Astrocyte of the spinal cord (primary cell): ENCODE measurements around the gene WDR17.

ENCODE experiments used
- DNase-seq: peaks from one replicate; pipeline ENCODE4 v3.0.0; 2011; ENCODE audit warnings: low read depth, low spot score
- H3K4me3 ChIP-seq: 2 replicates; pipeline ENCODE4 v1.5.1; 2011; ENCODE audit warnings: low read depth, mild to moderate bottlenecking, low read length, moderate library complexity
- in situ Hi-C: cut with HindIII; loops from 2 replicates; pipeline ENCODE4 v1.10.0; 2017; ENCODE audit warnings: low sequenced_read_pairs
- TF ChIP-seq, protein P1 (sequence below): IDR thresholded peaks from 2 replicates; pipeline ENCODE4 v1.5.1; 2012; ENCODE audit warnings: low read depth, mild to moderate bottlenecking, low read length, inconsistent platforms

WDR17 gene

DNA sequence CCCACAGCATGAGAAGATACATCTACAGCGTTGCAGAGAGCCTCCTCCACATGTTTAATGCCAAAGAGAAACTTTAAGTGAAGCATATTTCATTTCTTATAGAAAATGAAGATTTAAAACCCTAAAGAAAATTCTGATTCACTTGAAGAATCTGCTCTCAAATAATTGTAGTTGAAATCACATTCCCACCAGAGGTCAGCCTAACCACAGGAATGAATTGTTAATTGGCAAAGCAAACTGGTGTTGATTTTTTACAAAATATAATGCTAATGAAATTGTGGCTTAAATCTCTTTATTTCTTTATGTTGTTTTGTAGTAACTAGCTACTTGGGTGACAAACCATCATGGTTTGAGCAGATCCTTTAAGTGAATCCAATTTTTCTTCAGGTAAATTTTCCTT lies 31.1 kb upstream of the WDR17 start:
- in situ Hi-C loops, result no loop called here
- H3K4me3 ChIP-seq, result no peak overlapping the region
- DNase-seq, result peak; percentile 57
- TF ChIP-seq, protein P1, sequence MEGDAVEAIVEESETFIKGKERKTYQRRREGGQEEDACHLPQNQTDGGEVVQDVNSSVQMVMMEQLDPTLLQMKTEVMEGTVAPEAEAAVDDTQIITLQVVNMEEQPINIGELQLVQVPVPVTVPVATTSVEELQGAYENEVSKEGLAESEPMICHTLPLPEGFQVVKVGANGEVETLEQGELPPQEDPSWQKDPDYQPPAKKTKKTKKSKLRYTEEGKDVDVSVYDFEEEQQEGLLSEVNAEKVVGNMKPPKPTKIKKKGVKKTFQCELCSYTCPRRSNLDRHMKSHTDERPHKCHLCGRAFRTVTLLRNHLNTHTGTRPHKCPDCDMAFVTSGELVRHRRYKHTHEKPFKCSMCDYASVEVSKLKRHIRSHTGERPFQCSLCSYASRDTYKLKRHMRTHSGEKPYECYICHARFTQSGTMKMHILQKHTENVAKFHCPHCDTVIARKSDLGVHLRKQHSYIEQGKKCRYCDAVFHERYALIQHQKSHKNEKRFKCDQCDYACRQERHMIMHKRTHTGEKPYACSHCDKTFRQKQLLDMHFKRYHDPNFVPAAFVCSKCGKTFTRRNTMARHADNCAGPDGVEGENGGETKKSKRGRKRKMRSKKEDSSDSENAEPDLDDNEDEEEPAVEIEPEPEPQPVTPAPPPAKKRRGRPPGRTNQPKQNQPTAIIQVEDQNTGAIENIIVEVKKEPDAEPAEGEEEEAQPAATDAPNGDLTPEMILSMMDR, result no peak

DNA sequence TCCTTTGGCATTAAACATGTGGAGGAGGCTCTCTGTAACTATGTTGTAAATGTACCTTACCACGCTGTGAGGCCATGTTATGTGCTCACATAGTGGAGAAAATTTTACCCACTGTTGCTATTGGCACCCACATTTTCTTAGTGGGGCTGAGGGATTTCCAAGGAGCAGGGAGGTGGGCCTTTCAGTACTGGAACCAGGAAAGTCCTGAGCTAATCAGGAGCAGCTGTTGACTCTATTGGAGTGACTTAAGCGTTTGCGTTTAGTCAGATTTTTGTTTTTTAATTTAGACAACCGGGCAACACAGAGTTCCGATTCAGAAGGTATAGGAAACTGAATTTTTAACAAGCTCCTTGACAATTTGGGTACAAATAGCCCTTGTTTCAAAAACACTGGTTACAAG lies 30.7 kb upstream of the WDR17 start:
- DNase-seq, result no peak
- in situ Hi-C loops, result no loop called here
- no peak overlapping the region for H3K4me3 ChIP-seq
- TF ChIP-seq, protein P1, result no peak

DNA sequence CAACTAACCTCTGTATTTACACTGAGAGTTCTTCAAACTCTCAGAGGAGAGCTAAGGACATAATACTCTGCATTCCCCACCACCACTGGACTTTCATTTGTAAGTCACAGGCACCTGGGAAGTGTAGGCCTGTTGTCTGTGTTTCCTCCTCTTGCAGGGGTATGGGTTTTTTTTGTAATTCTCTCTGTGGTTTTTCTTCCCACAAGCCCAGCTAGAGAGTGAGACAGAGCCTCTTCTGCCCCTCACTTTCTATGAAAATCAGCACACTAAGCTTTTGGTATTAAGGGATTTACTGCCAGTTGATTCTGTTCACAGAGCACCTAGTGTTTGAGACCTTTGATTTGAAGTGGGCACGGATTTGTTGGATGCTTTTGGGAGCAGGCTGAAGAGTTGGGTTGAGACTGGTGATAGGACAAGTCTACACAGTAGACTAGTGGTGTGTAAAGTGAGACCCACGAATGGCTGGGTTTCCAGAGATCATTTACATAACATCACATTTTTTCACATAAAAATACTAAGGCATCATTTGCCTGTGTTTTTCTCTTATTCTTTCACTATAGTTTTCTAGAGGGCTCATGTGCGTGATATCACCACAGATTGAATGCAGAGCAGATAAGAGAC lies 28.9 kb upstream of the WDR17 start:
- no peak overlapping the region for H3K4me3 ChIP-seq
- in situ Hi-C loops, result no loop called here
- TF ChIP-seq, protein P1, result no peak
- no peak for DNase-seq

DNA sequence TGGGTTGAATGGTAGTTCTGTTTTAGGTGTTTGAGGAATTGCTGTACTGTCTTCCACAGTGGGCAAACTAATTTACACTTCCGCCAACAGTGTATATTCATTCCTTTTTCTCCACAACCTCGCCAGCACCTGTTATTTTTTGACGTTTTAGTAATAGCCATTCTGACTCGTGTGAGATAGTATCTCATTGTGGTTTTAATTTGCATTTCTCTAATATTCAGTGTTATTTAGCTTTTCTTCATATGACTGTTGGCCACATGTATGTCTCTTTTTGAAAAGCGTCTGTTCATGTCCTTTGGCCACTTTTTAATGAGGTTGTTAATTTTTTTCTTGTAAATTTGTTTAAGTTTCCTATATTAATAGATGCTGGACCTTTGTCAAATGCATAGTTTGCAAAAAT lies 26.9 kb upstream of the WDR17 start:
- TF ChIP-seq, protein P1, result no peak
- in situ Hi-C loops, result no loop called here
- no peak for DNase-seq
- H3K4me3 ChIP-seq, result no peak overlapping the region

DNA sequence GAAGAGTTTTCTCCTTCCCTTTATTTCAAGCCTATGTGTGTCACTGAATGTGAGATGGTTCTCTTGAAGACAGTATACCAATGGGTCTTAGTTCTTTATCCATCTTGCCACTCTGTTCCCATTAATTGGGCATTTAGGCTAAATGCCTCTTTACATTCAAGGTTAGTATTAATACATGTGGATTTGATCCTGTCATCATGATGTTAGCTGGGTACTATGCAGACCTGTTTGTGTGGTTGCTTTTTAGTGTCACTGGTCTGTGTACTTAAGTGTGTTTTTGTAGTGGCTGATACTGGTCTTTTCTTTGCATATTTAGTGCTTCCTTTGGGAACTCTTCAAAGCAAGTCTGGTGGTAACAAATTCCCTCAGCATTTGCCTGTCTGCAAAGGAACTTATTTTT lies 23.4 kb upstream of the WDR17 start:
- in situ Hi-C loops, result no loop called here

DNA sequence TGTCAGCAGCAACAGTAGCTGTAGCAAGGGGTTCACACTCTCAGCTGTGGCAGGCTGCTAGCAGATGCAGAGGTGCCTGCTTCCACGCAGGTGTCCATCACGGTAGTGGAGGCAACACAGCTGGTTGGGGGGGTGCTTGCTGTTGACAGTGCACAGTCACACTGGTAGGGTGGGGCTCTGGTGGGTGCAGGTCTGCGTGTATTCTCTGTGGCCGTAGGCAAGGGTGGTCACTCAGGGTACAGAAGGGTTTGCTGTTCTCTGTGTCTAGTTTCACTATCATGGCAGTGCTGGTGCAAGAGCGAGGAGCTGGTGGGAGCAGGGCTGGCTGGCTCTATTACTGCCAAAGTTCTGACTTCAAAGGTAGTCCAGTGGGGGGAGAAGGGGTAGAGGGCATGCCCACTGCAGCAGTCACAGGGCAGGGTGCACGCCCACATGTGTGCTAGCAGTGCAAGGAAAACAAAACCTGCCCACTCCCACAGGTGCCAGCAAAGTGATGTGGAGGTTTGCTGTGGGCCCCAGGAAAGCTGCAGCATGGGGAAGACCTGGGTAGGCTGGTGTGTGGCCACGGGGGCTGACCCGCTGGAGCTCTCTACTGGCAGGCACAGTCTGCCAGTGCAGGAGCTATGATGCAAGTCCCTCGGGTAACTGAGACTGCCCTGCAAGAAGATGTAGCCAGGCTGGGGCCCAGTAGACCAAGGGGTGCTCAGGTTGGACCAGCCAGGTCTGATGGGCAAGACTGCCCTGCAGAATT lies 21.6 kb upstream of the WDR17 start:
- DNase-seq, result no peak
- TF ChIP-seq, protein P1, result no peak
- in situ Hi-C loops, result no loop called here
- no peak overlapping the region for H3K4me3 ChIP-seq

More for the DNA sequence above, 23.4 kb upstream of the WDR17 start:
- TF ChIP-seq, protein P1, result no peak
- H3K4me3 ChIP-seq, result no peak overlapping the region
- no peak for DNase-seq
